A673 (cell line): ENCODE data around the gene AGAP5. TPM values are rescaled to one million over a fixed set of nuclear protein-coding genes. Genes with fewer than 3 reads are reported as not detected.

Experiments
- BruUV-seq: library from RNA; stranded (reverse); fragments of 400-500 nt; replicated peaks from 2 replicates; lab custom pipeline; 2021; lab: Mats Ljungman, UMichigan
- CTCF ChIA-PET: fragments of 300-600 bp; sonication (Branson Sonifier 250); formaldehyde crosslinking; loops from one replicate; lab custom pipeline; 2022; ENCODE audit warnings: antibody characterized with exemption; lab: Charles Lee
- POLR2A ChIA-PET: fragments of 300-600 bp; sonication (Branson Sonifier 250); formaldehyde crosslinking; loops from one replicate; lab custom pipeline; 2022; ENCODE audit warnings: antibody characterized with exemption; ENCODE audit not compliant: low non-redundant PET; lab: Charles Lee
- DNase-seq: peaks from one replicate; pipeline ENCODE4 v3.0.0-alpha.2; 2015; ENCODE audit warnings: low spot score
- H3K27ac ChIP-seq: fragments of 200-600 bp; sonication (generic); 2 replicates; pipeline ENCODE4 v1.5.1; 2016; ENCODE audit warnings: mixed run types, low read depth, mild to moderate bottlenecking, mixed read lengths, antibody characterized with exemption, low read length; ENCODE audit not compliant: poor library complexity, severe bottlenecking
- H3K27me3 ChIP-seq: fragments of 200-600 bp; sonication (generic); replicated peaks from 2 replicates; pipeline ENCODE4 v1.6.1; 2017; ENCODE audit warnings: mixed run types, low read depth, mild to moderate bottlenecking, mixed read lengths, antibody characterized with exemption, low read length; ENCODE audit not compliant: insufficient read depth, poor library complexity
- H3K36me3 ChIP-seq: fragments of 200-600 bp; sonication (generic); 2 replicates; pipeline ENCODE4 v1.6.1; 2016; ENCODE audit warnings: mixed run types, mild to moderate bottlenecking, mixed read lengths, antibody characterized with exemption, low read length; ENCODE audit not compliant: insufficient read depth, poor library complexity, severe bottlenecking
- H3K4me1 ChIP-seq: fragments of 200-600 bp; sonication (generic); 2 replicates; pipeline ENCODE4 v1.6.1; 2017; ENCODE audit warnings: mixed run types, mild to moderate bottlenecking, mixed read lengths, antibody characterized with exemption, low read length; ENCODE audit not compliant: insufficient read depth, poor library complexity, severe bottlenecking
- H3K4me3 ChIP-seq: fragments of 200-600 bp; sonication (generic); 2 replicates; pipeline ENCODE4 v1.5.1; 2016; ENCODE audit warnings: low read depth, mixed run types, mild to moderate bottlenecking, mixed read lengths, low read length; ENCODE audit not compliant: poor library complexity, severe bottlenecking
- H3K9me3 ChIP-seq: fragments of 200-600 bp; sonication (generic); 2 replicates; pipeline ENCODE4 v1.6.1; 2016; ENCODE audit warnings: mixed run types, low read depth, mild to moderate bottlenecking, mixed read lengths, antibody characterized with exemption, low read length; ENCODE audit not compliant: poor library complexity, severe bottlenecking
- CTCF ChIP-seq: fragments of 300-800, 200-600 bp; sonication (generic); conservative IDR thresholded peaks from 2 replicates; pipeline ENCODE4 v1.5.1; 2017; ENCODE audit warnings: low read depth, mild to moderate bottlenecking, antibody characterized with exemption, low read length, moderate library complexity, mixed read lengths
- EZH2 ChIP-seq: fragments of 200-600 bp; sonication (generic); IDR thresholded peaks from 2 replicates; pipeline ENCODE4 v1.6.1; 2017; ENCODE audit warnings: borderline replicate concordance, low read depth, mild to moderate bottlenecking, mixed read lengths, antibody characterized with exemption, low read length; ENCODE audit not compliant: poor library complexity, severe bottlenecking
- intact Hi-C: fragments of 100-400 bp; cut with micrococcal nuclease; formaldehyde crosslinking; loops from one replicate; pipeline ENCODE4 v1.10.0; 2022; ENCODE audit not compliant: unreplicated experiment
- total RNA-seq: library from RNA; stranded (reverse); gene quantifications from 2 replicates; pipeline ENCODE4 v1.2.3, GENCODE V29; 2021

AGAP5 gene
- total RNA-seq, 1 experiment from 2014 or later = 6.4 TPM

GRCh38 chr10:73625004-73625883 is 72.7 kb downstream of the AGAP5 start:
- peak; percentile 67 for DNase-seq
- Histone ChIP-seq H3K9me3 (no peaks in the 10 kb centered on the region), H3K36me3 (no peaks in the 10 kb centered on the region), H3K4me3 (peak overlapping the region; percentile 78), H3K27me3 (no peaks in the 10 kb centered on the region), H3K27ac (peak overlapping the region; percentile 84), H3K4me1 (peaks cover 6% of the 10 kb centered on the region)
- ChIA-PET POLR2A (interaction anchor here (0.7 kb wide), 1 partner anchor 54 kb away, joined by 10 read pairs; no protein-coding TSS in a partner anchor), CTCF (interaction anchor here (0.6 to 0.8 kb wide), 4 partner anchors 17 to 322 kb away, joined by 3 to 10 read pairs (median 4); no protein-coding TSS in a partner anchor)
- no TSS peak for BruUV-seq
- TF ChIP-seq EZH2 (no peak), CTCF (no peak)
- intact Hi-C loops = no loop called here

Other genes starting within 250 kb of the AGAP5 start
- gene PPP3CB, start 202.1 kb downstream of the AGAP5 start, total RNA-seq = 57.8 and 60.2 TPM in 2 replicates
- gene USP54, start 106.8 kb downstream of the AGAP5 start, total RNA-seq = 35.4 and 35.9 TPM in 2 replicates
- 0.19 TPM in 1 of 2 replicates, not detected in the other for gene MYOZ1, start 56.6 kb downstream of the AGAP5 start, total RNA-seq
- 0.06 TPM in 1 of 2 replicates, not detected in the other for gene SYNPO2L, start 42.1 kb downstream of the AGAP5 start, total RNA-seq
- gene SEC24C, start 46.3 kb upstream of the AGAP5 start, total RNA-seq = 71.2 and 74.9 TPM in 2 replicates
- gene CHCHD1, start 83.9 kb upstream of the AGAP5 start, total RNA-seq = 37.5 and 37.7 TPM in 2 replicates
- 71.3 and 81.1 TPM in 2 replicates for gene ZSWIM8, start 87.5 kb upstream of the AGAP5 start, total RNA-seq
- gene NDST2, start 113.5 kb upstream of the AGAP5 start, total RNA-seq = 23.1 and 28.9 TPM in 2 replicates
- gene CAMK2G, start 176.4 kb upstream of the AGAP5 start, total RNA-seq = 32.7 and 40.3 TPM in 2 replicates
- gene PLAU, start 213.0 kb upstream of the AGAP5 start, total RNA-seq = 6.9 and 8.3 TPM in 2 replicates